KMS-11 (cell line): ENCODE data around the gene AMIGO2.
"Not testable (repeated sequence)": the region's sequence is repeated elsewhere in the genome, so short reads cannot be mapped to it uniquely, and the experiment has no call there.

ENCODE experiments used
- H2AFZ ChIP-seq: fragments of 200-600 bp; sonication (generic); 2 replicates; pipeline ENCODE4 v1.6.1; 2016; ENCODE audit warnings: antibody characterized with exemption, mixed run types, low read depth
- H3K27ac ChIP-seq: fragments of 200-600 bp; sonication (generic); 2 replicates; pipeline ENCODE4 v1.6.1; 2016; ENCODE audit warnings: mild to moderate bottlenecking, mixed run types
- H3K27me3 ChIP-seq: fragments of 200-600 bp; sonication (generic); 2 replicates; pipeline ENCODE4 v1.6.1; 2017; ENCODE audit warnings: mild to moderate bottlenecking, low read depth, mixed run types, moderate library complexity; ENCODE audit not compliant: insufficient read depth
- H3K36me3 ChIP-seq: fragments of 200-600 bp; sonication (generic); 2 replicates; pipeline ENCODE4 v1.6.1; 2017; ENCODE audit warnings: mild to moderate bottlenecking, mixed run types; ENCODE audit not compliant: insufficient read depth
- H3K4me1 ChIP-seq: fragments of 200-600 bp; sonication (generic); 2 replicates; pipeline ENCODE4 v1.6.1; 2016; ENCODE audit warnings: mild to moderate bottlenecking, low read depth, mixed run types; ENCODE audit not compliant: poor library complexity, severe bottlenecking
- H3K4me2 ChIP-seq: fragments of 200-600 bp; sonication (generic); 2 replicates; pipeline ENCODE4 v1.7.0; 2016; ENCODE audit warnings: mild to moderate bottlenecking, mixed run types
- H3K4me3 ChIP-seq: fragments of 200-600 bp; sonication (generic); IDR thresholded peaks from 2 replicates; pipeline ENCODE4 v1.6.1; 2017; ENCODE audit warnings: low read depth, low read length, mixed read lengths; ENCODE audit not compliant: insufficient read depth
- H3K79me2 ChIP-seq: fragments of 200-600 bp; sonication (generic); 2 replicates; pipeline ENCODE4 v1.6.1; 2016; ENCODE audit warnings: low read depth, mixed run types; ENCODE audit not compliant: insufficient read depth
- H3K9ac ChIP-seq: fragments of 200-600 bp; sonication (generic); 2 replicates; pipeline ENCODE4 v1.6.1; 2016; ENCODE audit warnings: mild to moderate bottlenecking, mixed run types
- H4K20me1 ChIP-seq: fragments of 200-600 bp; sonication (generic); 2 replicates; pipeline ENCODE4 v1.6.1; 2016; ENCODE audit warnings: mild to moderate bottlenecking, mixed run types; ENCODE audit not compliant: insufficient read depth
- TF ChIP-seq, protein P1 (sequence below): fragments of 200-600 bp; sonication (generic); conservative IDR thresholded peaks from 2 replicates; pipeline ENCODE4 v1.6.1; 2017; ENCODE audit warnings: low read depth, mild to moderate bottlenecking, antibody characterized with exemption, low read length, moderate library complexity, mixed read lengths

Gene AMIGO2

DNA sequence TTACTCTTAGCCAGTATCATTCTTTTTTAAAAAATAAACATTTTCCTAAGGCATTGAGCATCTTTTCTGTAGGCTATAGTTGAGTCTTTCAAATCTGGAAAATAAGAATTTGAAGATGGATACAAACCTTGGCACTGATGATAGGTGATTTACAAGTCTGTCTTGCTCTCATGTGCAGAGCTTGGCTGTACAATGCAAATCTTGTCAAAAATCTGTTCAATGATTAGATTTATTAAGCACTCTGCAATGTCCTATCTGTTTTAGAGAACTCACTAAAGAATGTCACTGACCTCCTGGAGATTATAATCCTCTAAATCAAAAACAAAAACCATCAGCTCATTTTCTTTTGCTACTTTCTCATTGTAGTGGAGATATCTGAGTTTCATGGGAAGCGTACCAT is 42.8 kb upstream of the AMIGO2 start:
- Histone ChIP-seq H2AFZ (no peak overlapping the region), H3K4me1 (no peaks in the 10 kb centered on the region), H3K9ac (no peak overlapping the region), H3K4me3 (no peak overlapping the region), H4K20me1 (no peaks in the 10 kb centered on the region), H3K79me2 (no peaks in the 10 kb centered on the region), H3K4me2 (no peak overlapping the region), H3K36me3 (no peaks in the 10 kb centered on the region), H3K27me3 (no peaks in the 10 kb centered on the region), H3K27ac (no peak overlapping the region)
- TF ChIP-seq, protein P1, sequence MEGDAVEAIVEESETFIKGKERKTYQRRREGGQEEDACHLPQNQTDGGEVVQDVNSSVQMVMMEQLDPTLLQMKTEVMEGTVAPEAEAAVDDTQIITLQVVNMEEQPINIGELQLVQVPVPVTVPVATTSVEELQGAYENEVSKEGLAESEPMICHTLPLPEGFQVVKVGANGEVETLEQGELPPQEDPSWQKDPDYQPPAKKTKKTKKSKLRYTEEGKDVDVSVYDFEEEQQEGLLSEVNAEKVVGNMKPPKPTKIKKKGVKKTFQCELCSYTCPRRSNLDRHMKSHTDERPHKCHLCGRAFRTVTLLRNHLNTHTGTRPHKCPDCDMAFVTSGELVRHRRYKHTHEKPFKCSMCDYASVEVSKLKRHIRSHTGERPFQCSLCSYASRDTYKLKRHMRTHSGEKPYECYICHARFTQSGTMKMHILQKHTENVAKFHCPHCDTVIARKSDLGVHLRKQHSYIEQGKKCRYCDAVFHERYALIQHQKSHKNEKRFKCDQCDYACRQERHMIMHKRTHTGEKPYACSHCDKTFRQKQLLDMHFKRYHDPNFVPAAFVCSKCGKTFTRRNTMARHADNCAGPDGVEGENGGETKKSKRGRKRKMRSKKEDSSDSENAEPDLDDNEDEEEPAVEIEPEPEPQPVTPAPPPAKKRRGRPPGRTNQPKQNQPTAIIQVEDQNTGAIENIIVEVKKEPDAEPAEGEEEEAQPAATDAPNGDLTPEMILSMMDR: no peak

DNA sequence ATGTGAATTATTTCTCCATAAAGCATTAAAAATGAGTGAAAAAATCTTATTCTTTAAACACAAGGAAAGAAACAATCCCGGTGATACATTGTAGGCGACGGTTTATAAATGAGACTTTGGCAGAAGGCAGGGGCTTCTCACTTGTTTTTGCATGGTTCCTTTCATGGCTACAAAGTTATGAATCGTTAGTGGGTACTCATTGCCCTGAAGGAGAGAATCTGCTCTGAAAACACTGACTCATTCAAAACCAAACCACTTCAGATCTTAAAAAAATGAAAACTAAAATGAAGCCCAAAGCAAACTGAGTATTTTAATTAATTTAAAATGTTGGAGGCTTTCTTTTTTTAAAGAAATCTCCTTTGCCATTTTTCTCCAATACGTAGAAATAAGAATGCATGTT is 41.4 kb upstream of the AMIGO2 start:
- Histone ChIP-seq H3K27ac (no peak overlapping the region), H3K4me1 (no peaks in the 10 kb centered on the region), H3K27me3 (no peaks in the 10 kb centered on the region), H2AFZ (no peak overlapping the region), H3K4me2 (no peak overlapping the region), H3K79me2 (no peaks in the 10 kb centered on the region), H4K20me1 (no peaks in the 10 kb centered on the region), H3K36me3 (no peaks in the 10 kb centered on the region), H3K9ac (no peak overlapping the region), H3K4me3 (no peak overlapping the region)
- TF ChIP-seq, protein P1: no peak

DNA sequence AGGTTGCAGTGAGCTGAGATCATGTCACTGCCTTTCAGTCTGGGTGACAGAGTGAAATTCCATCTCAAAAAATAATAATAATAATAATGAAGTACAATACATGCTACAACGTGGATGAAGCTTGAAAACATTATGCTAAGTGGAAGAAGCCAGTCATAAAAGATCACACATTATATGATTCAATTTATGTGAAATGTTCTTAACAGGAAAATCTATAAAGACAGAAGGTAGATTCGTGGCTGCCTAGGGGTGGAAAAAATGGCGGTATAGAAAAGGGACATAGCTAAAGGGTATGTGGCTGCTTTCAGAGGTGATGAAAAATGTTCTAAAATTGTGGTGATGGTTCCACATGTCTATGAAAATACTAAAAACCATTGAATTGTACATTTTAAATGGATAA is 41.0 kb upstream of the AMIGO2 start:
- TF ChIP-seq, protein P1: no peak
- Histone ChIP-seq H2AFZ (no peak overlapping the region), H3K27me3 (no peaks in the 10 kb centered on the region), H3K36me3 (no peaks in the 10 kb centered on the region), H3K4me1 (no peaks in the 10 kb centered on the region), H3K27ac (no peak overlapping the region), H3K4me3 (no peak overlapping the region), H3K9ac (no peak overlapping the region), H3K79me2 (no peaks in the 10 kb centered on the region), H3K4me2 (no peak overlapping the region), H4K20me1 (no peaks in the 10 kb centered on the region)

- not testable (repeated sequence) for H3K9ac ChIP-seq, H3K27me3 ChIP-seq, H3K79me2 ChIP-seq, H3K4me2 ChIP-seq, H3K4me1 ChIP-seq, H4K20me1 ChIP-seq, H3K4me3 ChIP-seq, H3K36me3 ChIP-seq, H3K27ac ChIP-seq, H2AFZ ChIP-seq
Measured at GRCh38 chr12:47117305-47117704, 37.5 kb upstream of the AMIGO2 start.

DNA sequence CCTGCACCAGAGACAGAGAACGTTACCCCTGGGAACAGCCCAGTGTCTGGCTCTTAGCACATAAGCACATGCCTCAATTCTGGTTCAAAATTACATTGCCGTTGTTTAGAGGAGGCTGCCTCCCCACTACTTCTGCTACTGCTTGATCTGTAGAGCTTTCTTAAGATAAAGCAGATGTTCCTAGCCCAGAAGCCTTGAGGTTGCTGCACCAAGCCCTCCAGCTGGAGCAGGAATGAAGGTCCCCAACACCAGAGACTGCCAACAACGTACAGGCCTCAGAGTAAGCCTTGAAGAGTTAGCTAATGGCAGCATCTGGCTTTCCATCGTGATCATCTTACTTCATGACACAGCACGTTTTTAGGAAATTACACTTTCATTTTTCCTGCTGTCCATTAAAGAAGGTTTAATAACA is 34.7 kb upstream of the AMIGO2 start:
- no peaks in the 10 kb centered on the region for H3K27me3 ChIP-seq
- H3K27ac ChIP-seq: no peak overlapping the region
- no peak overlapping the region for H3K4me2 ChIP-seq
- no peaks in the 10 kb centered on the region for H3K79me2 ChIP-seq
- H3K4me3 ChIP-seq: no peak overlapping the region
- no peak overlapping the region for H3K9ac ChIP-seq
- no peaks in the 10 kb centered on the region for H4K20me1 ChIP-seq
- no peak overlapping the region for H2AFZ ChIP-seq
- no peaks in the 10 kb centered on the region for H3K4me1 ChIP-seq
- TF ChIP-seq, protein P1: no peak
- H3K36me3 ChIP-seq: no peaks in the 10 kb centered on the region
